HFFc6 (cell line): ENCODE data around the gene CYRIA. TPM values are rescaled to one million over a fixed set of nuclear protein-coding genes. Genes with fewer than 3 reads are reported as not detected.

Experiments used
- DNase-seq: peaks from one replicate; pipeline ENCODE4 v3.0.0-alpha.2; 2018
- H3K27ac Mint-ChIP-seq: 2 replicates; pipeline ENCODE4 v1.8.0; 2020; ENCODE audit warnings: mild to moderate bottlenecking, mixed read lengths
- H3K27me3 Mint-ChIP-seq: 2 replicates; pipeline ENCODE4 v1.8.0; 2021; ENCODE audit warnings: mild to moderate bottlenecking, moderate library complexity, mixed read lengths; ENCODE audit not compliant: insufficient read depth
- H3K36me3 Mint-ChIP-seq: 2 replicates; pipeline ENCODE4 v1.8.0; 2021; ENCODE audit warnings: low read depth, mixed read lengths
- H3K4me1 Mint-ChIP-seq: 2 replicates; pipeline ENCODE4 v1.8.0; 2020; ENCODE audit warnings: low read depth, mixed read lengths
- H3K4me3 Mint-ChIP-seq: 2 replicates; pipeline ENCODE4 v1.8.0; 2020; ENCODE audit warnings: mild to moderate bottlenecking, moderate library complexity, mixed read lengths
- H3K9me3 Mint-ChIP-seq: 2 replicates; pipeline ENCODE4 v1.8.0; 2020; ENCODE audit warnings: mild to moderate bottlenecking, mixed read lengths
- total RNA-seq, 6 experiments: library from RNA; stranded (reverse); fragmentation: NEBNext Ultra II Directional; extraction: Animal tissue kit (Norgen Biotek cat#: 25700); gene quantifications; 2 replicates in 1 of 6; 3 replicates in 5 of 6; pipeline ENCODE4 v1.2.3, GENCODE V29; 2021
- TF ChIP-seq, protein P1 (sequence below): fragments of 200-600 bp; sonication (generic); IDR thresholded peaks from 2 replicates; pipeline ENCODE4 v1.5.0; 2021; ENCODE audit warnings: antibody characterized with exemption, mild to moderate bottlenecking

Gene CYRIA
- total RNA-seq, 6 experiments from 2014 or later: not detected

DNA sequence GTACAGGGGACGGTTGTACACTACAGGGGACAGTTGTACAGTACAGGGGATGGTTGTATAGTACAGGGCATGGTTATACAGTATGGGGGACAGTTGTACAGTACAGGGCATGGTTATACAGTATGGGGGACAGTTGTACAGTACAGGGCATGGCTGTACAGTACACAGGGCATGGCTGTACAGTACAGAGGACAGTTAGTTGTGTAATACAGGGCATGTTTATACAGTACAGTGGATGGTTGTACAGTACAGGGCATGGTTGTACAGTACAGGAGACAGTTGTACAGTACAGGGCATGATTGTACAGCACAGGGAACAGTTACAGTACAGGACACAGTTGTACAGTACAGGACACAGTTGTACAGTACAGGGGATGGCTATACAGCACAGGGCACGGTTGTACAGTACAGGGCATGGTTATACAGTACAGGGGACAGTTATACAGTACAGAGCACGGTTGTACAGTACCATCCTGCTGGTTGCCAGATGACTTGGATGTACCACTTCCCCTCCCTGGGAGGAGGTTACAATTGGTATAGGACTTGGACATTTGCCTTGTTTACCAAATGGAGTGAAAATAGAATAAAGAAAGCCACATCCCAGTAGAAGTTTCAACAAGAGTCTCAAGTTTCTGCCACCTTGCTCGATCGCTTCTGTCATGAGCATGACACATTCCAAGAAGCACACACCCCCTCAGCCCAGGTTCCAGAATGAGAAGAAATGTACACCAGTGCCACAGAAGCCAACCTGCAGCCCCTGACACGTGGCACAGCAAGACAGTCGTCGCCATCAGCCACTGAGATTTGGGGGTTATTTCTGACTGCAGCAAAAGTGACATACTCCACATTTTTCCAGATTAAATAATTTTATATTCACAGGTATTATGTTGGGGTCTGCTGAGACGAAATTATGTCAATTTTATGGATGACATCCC is 16.0 kb downstream of the CYRIA start:
- Mint-ChIP-seq H3K27me3 (no peaks in the 10 kb centered on the region), H3K36me3 (0 out of 2 replicates have a peak, but pooled peaks cover 6% of the 10 kb centered on the region), H3K27ac (no peak overlapping the region), H3K9me3 (peaks cover 17% of the 10 kb centered on the region), H3K4me3 (peak overlapping the region; percentile 85; the same call in 1 of the 2 replicates), H3K4me1 (no peaks in the 10 kb centered on the region; the same call in 1 of the 2 replicates)
- DNase-seq: no peak
- TF ChIP-seq, protein P1, sequence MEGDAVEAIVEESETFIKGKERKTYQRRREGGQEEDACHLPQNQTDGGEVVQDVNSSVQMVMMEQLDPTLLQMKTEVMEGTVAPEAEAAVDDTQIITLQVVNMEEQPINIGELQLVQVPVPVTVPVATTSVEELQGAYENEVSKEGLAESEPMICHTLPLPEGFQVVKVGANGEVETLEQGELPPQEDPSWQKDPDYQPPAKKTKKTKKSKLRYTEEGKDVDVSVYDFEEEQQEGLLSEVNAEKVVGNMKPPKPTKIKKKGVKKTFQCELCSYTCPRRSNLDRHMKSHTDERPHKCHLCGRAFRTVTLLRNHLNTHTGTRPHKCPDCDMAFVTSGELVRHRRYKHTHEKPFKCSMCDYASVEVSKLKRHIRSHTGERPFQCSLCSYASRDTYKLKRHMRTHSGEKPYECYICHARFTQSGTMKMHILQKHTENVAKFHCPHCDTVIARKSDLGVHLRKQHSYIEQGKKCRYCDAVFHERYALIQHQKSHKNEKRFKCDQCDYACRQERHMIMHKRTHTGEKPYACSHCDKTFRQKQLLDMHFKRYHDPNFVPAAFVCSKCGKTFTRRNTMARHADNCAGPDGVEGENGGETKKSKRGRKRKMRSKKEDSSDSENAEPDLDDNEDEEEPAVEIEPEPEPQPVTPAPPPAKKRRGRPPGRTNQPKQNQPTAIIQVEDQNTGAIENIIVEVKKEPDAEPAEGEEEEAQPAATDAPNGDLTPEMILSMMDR: no peak

DNA sequence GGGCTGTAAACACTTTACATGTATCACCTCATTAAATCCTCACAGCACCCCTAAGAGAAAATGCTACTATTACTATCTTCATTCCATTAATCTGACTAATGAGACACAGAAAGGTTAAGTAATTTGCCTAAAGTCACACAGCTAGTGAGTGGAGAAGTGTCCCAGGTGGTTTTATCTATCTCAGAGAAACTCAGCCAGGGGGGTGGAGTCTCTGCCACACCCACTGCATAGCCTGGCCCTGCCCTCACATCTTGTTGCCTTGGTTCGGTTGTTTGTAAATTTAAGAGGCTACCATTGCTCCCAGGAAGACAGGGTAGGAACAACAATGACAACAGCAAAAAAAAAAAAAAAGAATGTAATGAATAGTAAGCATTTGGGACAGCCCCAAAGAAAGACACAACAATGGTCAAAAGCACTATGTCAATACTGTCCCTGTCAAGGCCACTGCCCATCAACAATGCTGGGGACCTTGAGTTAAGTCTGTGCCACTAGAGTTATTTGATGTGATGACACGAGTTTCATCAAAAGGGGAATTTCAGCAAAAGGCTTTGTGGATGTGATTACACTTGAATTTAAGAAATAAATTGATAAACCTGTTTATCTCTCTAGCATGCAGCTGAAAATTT is 17.5 kb downstream of the CYRIA start:
- Mint-ChIP-seq H3K9me3 (peaks cover 6% of the 10 kb centered on the region), H3K36me3 (no peaks in the 10 kb centered on the region), H3K27ac (no peak overlapping the region), H3K4me3 (no peak overlapping the region), H3K4me1 (no peaks in the 10 kb centered on the region; the same call in 1 of the 2 replicates), H3K27me3 (peaks cover 2% of the 10 kb centered on the region; the same call in 1 of the 2 replicates)
- DNase-seq: no peak
- TF ChIP-seq, protein P1: no peak

DNA sequence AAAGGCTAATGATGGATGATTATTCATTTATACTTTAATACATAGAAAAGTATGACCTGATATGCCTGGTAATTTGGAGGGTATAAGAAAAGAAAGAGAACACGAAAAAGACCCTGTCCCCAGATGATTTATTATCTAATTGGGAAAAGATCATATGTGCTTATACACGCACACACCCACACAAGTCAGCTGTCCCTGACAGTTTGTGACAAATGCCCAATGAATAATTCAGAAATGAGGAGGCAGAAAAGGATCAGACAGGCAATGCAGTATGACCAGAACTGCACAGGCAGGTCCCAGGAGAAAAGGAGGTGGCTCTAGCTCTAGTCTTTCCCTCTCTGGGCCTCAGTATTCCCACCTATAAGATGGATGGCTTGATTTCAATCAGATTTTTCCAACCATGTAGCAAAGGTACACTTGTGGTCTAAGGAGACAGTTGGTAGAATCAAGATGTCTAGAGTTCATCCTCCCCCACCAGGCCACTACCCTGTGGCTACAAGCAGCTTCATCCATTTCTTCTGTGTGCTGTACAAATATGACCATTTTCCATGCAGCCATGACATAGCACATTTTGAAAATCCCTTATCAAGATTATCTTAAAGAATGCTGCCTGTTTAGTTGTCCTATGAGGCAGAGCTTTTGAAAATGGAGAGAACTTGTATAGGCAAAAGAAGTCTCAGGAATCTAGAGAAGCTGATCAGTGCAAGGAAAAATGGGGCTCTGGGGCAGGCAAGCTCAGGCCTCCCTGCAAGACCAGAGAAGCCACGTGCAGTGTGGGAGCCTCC is 19.7 kb downstream of the CYRIA start:
- H3K27ac Mint-ChIP-seq: no peak overlapping the region
- H3K36me3 Mint-ChIP-seq: no peaks in the 10 kb centered on the region
- H3K4me3 Mint-ChIP-seq: no peak overlapping the region
- TF ChIP-seq, protein P1: no peak
- H3K4me1 Mint-ChIP-seq: no peaks in the 10 kb centered on the region; the same call in 1 of the 2 replicates
- no peak for DNase-seq
- H3K27me3 Mint-ChIP-seq: peaks cover 2% of the 10 kb centered on the region; the same call in 1 of the 2 replicates
- H3K9me3 Mint-ChIP-seq: peaks cover 13% of the 10 kb centered on the region; the same call in 1 of the 2 replicates

DNA sequence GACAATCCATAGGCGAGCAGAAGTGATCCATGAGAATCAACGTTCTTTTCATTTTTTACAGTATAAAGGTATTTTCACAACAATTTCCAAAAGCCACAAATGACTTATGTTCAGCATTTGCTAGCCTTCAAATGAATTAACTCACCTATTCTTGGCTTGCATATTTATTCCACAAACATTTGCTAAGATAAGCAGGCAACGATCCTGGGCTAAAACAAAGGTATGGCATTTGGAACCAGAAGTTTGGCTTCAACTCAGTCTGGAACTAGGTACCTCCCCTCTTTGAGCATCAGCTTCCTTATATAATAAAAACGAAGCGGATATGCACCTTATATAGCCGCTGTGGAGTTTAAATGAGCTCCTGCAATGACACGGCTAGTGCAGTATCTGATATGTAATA is 20.5 kb downstream of the CYRIA start:
- DNase-seq: no peak

More for the DNA sequence above, 20.5 kb downstream of the CYRIA start:
- H3K27me3 Mint-ChIP-seq: peaks cover 2% of the 10 kb centered on the region; the same call in 1 of the 2 replicates
- no peak overlapping the region for H3K27ac Mint-ChIP-seq
- TF ChIP-seq, protein P1: no peak
- no peaks in the 10 kb centered on the region for H3K4me1 Mint-ChIP-seq
- H3K9me3 Mint-ChIP-seq: peaks cover 14% of the 10 kb centered on the region; the same call in 1 of the 2 replicates
- no peak overlapping the region for H3K4me3 Mint-ChIP-seq
- H3K36me3 Mint-ChIP-seq: no peaks in the 10 kb centered on the region
